HG03139 (cell line): Measurements from ENCODE around the gene SMPDL3A.

Experiments used
- ATAC-seq: cut with Tn5 transposase; IDR thresholded peaks from one replicate; pipeline ENCODE4 v1.9.1; 2021; ENCODE audit not compliant: unreplicated experiment

Gene SMPDL3A

GRCh38 chr6:122853259-122853995 is 64.4 kb downstream of the SMPDL3A start:
- ATAC-seq: peak; percentile 66
